Right lobe of liver (tissue), 6 donors: ENCODE measurements around the gene HSP90AB1. TPM values are rescaled to one million over a fixed set of nuclear protein-coding genes. Genes with fewer than 3 reads are reported as not detected.

Source experiments
- ATAC-seq, 4 donors: fragments of 200-7000 bp; cut with Tn5 transposase; one replicate each; pipeline ENCODE4 v1.9.1; 2020; ENCODE audit warnings: mild to moderate bottlenecking in 4 of 4, moderate library complexity in 4 of 4
- DNase-seq, 3 donors: peaks; one replicate each; pipeline ENCODE4 v3.0.0-alpha.2; 2020
- H3K27ac ChIP-seq, 3 donors: fragments of 200-600 bp; one replicate each; pipeline ENCODE4 v1.8.0; 2022
- H3K27me3 ChIP-seq, 2 donors: fragments of 200-600 bp; one replicate each; pipeline ENCODE4 v1.8.0; 2022
- H3K36me3 ChIP-seq, 4 donors: fragments of 200-600 bp; sonication (generic) in 1 of 4; one replicate each; pipeline versions ENCODE4 v1.5.1 to v1.8.0; 2017 to 2022; ENCODE audit warnings: control low read depth in 1 of 4
- H3K4me1 ChIP-seq, 4 donors: fragments of 200-600 bp; sonication (generic) in 1 of 4; one replicate each; pipeline versions ENCODE4 v1.5.1 to v1.8.0; 2017 to 2022; ENCODE audit warnings: control low read depth in 1 of 4
- H3K4me3 ChIP-seq, 3 donors: fragments of 200-600 bp; one replicate each; pipeline ENCODE4 v1.8.0; 2022
- H3K9me3 ChIP-seq, 4 donors: fragments of 200-600 bp; sonication (generic) in 1 of 4; one replicate each; pipeline versions ENCODE4 v1.5.1 to v1.8.0; 2017 to 2022; ENCODE audit warnings: control low read depth in 1 of 4
- POLR2A ChIP-seq: fragments of 450-650 bp; IDR thresholded peaks from one replicate; pipeline ENCODE4 v1.6.1; 2017; ENCODE audit warnings: antibody characterized with exemption, mild to moderate bottlenecking
- WGBS: methylation state at CpG from one replicate; pipeline ENCODE4 v1.1.6; 2018; ENCODE audit warnings: low coverage, low lambda C conversion rate; ENCODE audit not compliant: insufficient coverage; ENCODE audit errors: missing lambda C conversion rate; 5-methylcytosine and 5-hydroxymethylcytosine counted together
- intact Hi-C, 2 donors: fragments of 100-400 bp; cut with DNase I; formaldehyde crosslinking; loops; one replicate each; pipeline versions ENCODE4 v1.11.2 to v1.14.1; 2022
- total RNA-seq, 6 experiments: library from RNA; depleted of rRNA in 2 of 6; stranded (reverse); fragments of >200 nt in 2 of 6; fragmentation: NEBNext Ultra II Directional in 3 of 6; extraction: Animal tissue kit (Norgen Biotek cat#: 25700) in 3 of 6; gene quantifications; one replicate each; pipeline versions ENCODE4 v1.1.0 to v1.2.4, GENCODE V29; 2016 to 2023
- TF ChIP-seq, protein P1 (sequence below), 4 donors: fragments of 200-600 bp in 3 of 4; fragments of 450-650 bp in 1 of 4; IDR thresholded peaks; one replicate each; pipeline versions ENCODE4 v1.5.1 to v1.8.0; 2016 to 2022; ENCODE audit warnings: antibody characterized with exemption in 4 of 4, mild to moderate bottlenecking in 2 of 4
- donor health status: DM: no; HTN: yes; CAD: no.
- donor health status: DM: no; HTN: no; CAD: no.
- donor health status: DM: no; HTN: no; CAD: no.
- donor health status: DM: no; HTN: yes; CAD: no.
- donor health status: DM: no; HTN: yes; CAD: no.

Gene HSP90AB1
- total RNA-seq, 6 experiments from 2014 or later = 183 to 566 (median 345) TPM

GRCh38 chr6:44260451-44261297 lies 13.8 kb downstream of the HSP90AB1 start:
- no peak for ATAC-seq
- no peak for DNase-seq
- no peak overlapping the region for H3K27ac ChIP-seq
- H3K27me3 ChIP-seq = no peaks in the 10 kb centered on the region
- peaks cover 0 to 25% (median 7%) of the 10 kb centered on the region in 4 donors for H3K4me1 ChIP-seq
- intact Hi-C loops = no loop called here
- TF ChIP-seq, protein P1, sequence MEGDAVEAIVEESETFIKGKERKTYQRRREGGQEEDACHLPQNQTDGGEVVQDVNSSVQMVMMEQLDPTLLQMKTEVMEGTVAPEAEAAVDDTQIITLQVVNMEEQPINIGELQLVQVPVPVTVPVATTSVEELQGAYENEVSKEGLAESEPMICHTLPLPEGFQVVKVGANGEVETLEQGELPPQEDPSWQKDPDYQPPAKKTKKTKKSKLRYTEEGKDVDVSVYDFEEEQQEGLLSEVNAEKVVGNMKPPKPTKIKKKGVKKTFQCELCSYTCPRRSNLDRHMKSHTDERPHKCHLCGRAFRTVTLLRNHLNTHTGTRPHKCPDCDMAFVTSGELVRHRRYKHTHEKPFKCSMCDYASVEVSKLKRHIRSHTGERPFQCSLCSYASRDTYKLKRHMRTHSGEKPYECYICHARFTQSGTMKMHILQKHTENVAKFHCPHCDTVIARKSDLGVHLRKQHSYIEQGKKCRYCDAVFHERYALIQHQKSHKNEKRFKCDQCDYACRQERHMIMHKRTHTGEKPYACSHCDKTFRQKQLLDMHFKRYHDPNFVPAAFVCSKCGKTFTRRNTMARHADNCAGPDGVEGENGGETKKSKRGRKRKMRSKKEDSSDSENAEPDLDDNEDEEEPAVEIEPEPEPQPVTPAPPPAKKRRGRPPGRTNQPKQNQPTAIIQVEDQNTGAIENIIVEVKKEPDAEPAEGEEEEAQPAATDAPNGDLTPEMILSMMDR (IDR thresholded peaks at IDR 0.05) = no peak
- TF ChIP-seq POLR2A = no peak
- H3K9me3 ChIP-seq = no peaks in the 10 kb centered on the region
- no peak overlapping the region for H3K4me3 ChIP-seq
- peaks cover 0 to 11% (median 0%) of the 10 kb centered on the region in 4 donors for H3K36me3 ChIP-seq
- WGBS = 88% methylated on average over 6 of the region's 6 CpGs

GRCh38 chr6:44261581-44261980 lies 14.7 kb downstream of the HSP90AB1 start:
- intact Hi-C loops = no loop called here
- no peaks in the 10 kb centered on the region for H3K27me3 ChIP-seq
- ATAC-seq (no peak), DNase-seq (peak in 1 of 3 donors; percentile 49)
- no peak for TF ChIP-seq POLR2A
- TF ChIP-seq, protein P1 (IDR thresholded peaks at IDR 0.05) = no peak
- WGBS = 60% methylated on average over 1 of the region's 8 CpGs
- no peaks in the 10 kb centered on the region for H3K9me3 ChIP-seq
- H3K4me1 ChIP-seq = peaks cover 0 to 18% (median 7%) of the 10 kb centered on the region in 4 donors
- H3K36me3 ChIP-seq = peaks cover 0 to 11% (median 0%) of the 10 kb centered on the region in 4 donors
- H3K4me3 ChIP-seq = no peak overlapping the region
- H3K27ac ChIP-seq = no peak overlapping the region

GRCh38 chr6:44262467-44263353 lies 15.8 kb downstream of the HSP90AB1 start:
- peaks cover 0 to 16% (median 7%) of the 10 kb centered on the region in 4 donors for H3K4me1 ChIP-seq
- peaks cover 0 to 11% (median 0%) of the 10 kb centered on the region in 4 donors for H3K36me3 ChIP-seq
- peak overlapping the region in 2 of 3 donors; percentile 58 to 88 for H3K27ac ChIP-seq
- WGBS = 39% methylated on average over 4 of the region's 7 CpGs
- TF ChIP-seq POLR2A = no peak
- TF ChIP-seq, protein P1 (IDR thresholded peaks at IDR 0.05) = no peak
- intact Hi-C loops = no loop called here
- ATAC-seq = no peak
- H3K9me3 ChIP-seq = no peaks in the 10 kb centered on the region
- H3K27me3 ChIP-seq = no peaks in the 10 kb centered on the region
- H3K4me3 ChIP-seq = peak overlapping the region in 2 of 3 donors; percentile 67 to 97
- peak in 1 of 3 donors; percentile 52 for DNase-seq

DNA sequence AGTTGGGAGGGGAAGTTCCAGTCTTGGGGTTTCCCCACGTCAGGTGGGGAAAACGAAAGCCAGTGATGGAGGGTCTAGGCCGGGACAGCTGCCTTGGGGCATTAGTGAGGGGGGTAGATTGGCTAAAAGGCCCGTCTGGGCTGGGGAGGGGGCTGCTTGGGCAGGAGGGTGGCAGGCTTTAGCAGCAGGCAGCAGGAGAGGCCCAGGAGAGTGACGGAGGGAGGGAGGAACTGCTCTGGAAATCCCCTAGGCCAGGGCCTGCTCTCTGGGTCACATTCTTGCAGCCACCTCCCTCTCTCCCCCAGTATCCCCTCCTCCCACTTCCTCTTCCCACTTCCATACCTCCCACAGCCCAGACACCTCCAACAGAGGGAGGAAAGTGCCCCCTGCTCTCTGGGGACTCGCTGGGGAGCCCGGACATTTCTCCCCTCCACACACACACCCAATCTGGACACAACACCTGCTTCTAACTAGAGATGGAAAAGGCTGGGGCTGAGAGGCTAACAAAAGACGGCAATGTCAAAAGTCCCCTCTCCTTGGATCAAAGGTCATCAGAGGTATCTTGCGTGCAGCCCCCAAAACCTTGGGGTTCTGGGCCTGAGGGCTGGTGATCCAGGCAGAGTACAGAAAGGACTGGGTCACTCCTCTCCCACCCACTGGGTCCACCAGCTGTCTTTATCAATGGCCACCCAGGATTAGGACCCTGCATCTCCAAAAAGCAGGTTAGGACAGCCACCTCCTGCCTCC lies 16.6 kb downstream of the HSP90AB1 start:
- H3K36me3 ChIP-seq = peaks cover 0 to 9% (median 0%) of the 10 kb centered on the region in 4 donors
- H3K4me3 ChIP-seq = peak overlapping the region; percentile 67 to 97 (median 86)
- H3K27me3 ChIP-seq = no peaks in the 10 kb centered on the region
- ATAC-seq (peak; percentile 5 to 61 (median 30)), DNase-seq (peak; percentile 47 to 72 (median 60))
- peak; percentile 46 for TF ChIP-seq POLR2A
- TF ChIP-seq, protein P1 (IDR thresholded peaks at IDR 0.05) = no peak
- 21% methylated on average over 5 of the region's 9 CpGs for WGBS
- H3K27ac ChIP-seq = peak overlapping the region in 2 of 3 donors; percentile 58 to 88
- no peaks in the 10 kb centered on the region for H3K9me3 ChIP-seq
- intact Hi-C loops = no loop called here
- H3K4me1 ChIP-seq = peaks cover 0 to 16% (median 7%) of the 10 kb centered on the region in 4 donors
